HG03039 (cell line): ENCODE results near the gene PARD3.

Source experiments
- ATAC-seq: cut with Tn5 transposase; IDR thresholded peaks from one replicate; pipeline ENCODE4 v1.9.1; 2021; ENCODE audit warnings: mild to moderate bottlenecking, moderate library complexity; ENCODE audit not compliant: unreplicated experiment

The PARD3 gene

DNA sequence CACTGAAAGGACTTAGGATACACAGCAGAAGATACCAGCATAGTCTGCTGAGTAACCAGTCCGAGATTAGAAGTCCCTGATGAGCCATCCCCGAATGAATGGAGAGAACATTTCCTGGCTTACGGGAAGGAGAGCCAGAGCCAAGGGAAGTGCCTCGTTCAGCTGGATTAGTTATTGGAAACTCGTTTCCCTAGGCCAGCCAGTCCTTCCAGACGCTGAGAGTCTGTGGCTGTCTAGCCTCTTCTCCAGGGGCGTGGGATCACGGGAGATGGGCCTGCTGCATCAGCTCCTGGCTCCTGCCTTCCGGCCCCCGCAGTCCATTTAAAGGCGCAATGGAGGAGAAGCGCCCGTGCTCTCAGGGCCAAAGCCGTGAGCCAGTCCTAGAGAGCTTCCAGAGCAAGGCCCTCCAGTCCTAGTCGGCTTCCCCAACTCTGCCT lies 712.8 kb downstream of the PARD3 start:
- no peak for ATAC-seq

DNA sequence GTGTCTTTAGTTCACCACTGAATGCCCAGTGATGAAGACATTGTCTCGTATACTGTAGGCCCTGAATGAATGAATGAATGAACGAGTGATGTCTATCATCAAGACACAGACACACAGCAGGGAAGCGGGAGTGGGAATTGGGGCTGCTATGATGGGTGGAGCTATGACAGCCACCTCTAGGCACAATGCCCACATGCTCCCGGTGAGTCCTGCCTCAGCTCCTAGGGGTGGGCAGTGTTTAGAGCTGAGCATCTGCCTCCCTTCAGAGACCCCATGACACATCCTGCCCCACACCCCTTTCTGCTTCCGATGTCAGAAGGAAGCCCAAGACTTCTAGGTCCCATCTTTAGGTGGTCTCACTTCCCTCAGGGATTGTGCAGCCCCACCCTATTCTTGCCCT lies 714.1 kb downstream of the PARD3 start:
- ATAC-seq = no peak

DNA sequence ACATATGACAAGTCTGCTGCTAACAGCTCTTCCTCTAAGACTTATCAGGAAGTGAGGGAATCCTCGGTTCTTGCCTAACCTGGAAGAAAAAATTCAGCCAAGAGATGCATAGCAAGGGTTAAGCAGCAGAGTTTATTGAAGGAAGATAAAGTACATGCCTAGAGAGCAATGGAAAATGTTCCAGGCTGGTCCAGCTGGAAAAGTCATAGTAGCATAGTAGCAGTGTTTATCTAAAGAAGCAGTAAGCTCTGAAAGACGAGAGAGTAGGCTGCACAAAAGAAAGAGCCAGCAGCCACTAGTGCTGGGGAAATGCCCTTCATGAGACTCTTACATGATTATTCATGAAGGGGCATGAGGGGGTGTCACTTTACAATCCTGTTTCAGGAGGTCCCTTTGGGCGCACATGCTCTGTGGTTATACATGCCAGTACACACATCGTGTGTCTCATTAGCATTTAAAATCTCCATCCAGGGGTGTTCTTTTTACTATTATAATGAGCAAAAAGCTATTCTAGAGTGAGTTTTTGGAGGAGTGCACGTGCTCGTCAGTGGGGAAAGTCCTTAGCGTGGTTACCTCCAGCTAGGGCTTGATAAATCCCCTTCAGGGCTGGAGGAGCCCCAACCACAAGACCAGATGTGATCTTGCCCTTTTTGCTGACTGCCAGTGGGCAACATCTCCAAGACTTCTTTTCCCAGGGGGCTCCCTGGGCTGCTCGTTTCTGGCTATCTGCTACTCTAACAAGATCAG lies 716.1 kb downstream of the PARD3 start:
- ATAC-seq = no peak

DNA sequence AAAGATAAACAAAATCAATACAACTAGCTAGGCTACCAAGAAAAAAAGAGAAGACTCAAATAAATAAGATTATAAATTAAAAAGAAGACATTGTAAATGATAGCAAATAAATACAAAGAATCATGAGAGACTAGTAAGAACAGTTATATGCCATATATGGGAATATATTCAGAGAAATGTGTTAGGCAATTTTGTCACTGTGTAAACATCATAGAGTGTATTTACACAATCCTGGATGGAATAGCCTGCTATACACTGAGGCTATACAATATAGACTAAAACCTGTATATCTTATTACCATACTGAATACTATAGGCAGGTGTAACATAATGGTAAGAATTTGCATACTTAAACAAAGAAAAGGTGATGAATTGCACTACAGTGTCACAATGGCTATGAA lies 717.4 kb downstream of the PARD3 start:
- no peak for ATAC-seq

DNA sequence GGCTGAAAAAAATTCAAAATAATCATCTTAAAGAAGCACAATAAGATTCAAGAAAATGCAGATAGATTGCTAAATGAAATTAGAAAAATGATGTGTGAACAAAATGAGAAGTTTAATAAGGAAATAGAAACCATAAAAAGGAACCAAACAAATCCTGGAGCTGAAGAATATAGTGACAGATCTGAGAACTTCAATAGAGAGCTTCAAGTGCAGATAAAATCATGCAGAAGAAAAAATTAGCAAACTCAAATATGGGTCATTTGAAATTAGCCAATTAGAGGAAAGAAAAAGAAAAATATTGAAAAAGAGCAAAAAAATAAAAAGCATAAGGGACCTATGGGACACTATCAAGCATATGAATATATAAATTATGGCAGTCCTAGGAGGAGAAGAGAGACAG lies 720.1 kb downstream of the PARD3 start:
- no peak for ATAC-seq

DNA sequence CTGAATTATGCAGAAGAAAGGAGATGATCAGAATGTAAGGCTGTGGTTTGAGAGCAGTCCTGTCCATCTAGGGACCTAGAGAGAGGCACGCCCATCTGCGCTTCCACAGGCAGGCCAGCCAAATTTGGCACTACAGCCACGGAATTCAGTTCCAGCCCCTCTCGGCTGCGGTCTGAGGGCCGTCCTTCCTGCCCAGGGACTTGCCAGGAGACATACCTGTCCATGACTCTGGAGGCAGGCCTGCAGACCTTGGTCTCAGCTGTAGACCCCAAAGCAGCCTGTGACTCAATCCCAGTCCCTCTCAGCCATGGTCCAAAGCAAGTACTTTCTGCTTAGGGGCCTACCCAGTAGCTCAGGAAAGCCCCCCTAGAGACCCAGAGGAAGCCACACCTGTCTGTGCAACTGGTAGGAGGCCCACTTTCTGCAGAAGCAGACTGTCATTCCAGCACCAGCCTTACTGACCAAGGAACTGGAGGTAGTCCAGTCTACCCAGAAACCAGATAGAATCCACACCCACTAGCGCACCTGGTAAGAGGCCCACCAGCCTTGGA lies 720.9 kb downstream of the PARD3 start:
- no peak for ATAC-seq

DNA sequence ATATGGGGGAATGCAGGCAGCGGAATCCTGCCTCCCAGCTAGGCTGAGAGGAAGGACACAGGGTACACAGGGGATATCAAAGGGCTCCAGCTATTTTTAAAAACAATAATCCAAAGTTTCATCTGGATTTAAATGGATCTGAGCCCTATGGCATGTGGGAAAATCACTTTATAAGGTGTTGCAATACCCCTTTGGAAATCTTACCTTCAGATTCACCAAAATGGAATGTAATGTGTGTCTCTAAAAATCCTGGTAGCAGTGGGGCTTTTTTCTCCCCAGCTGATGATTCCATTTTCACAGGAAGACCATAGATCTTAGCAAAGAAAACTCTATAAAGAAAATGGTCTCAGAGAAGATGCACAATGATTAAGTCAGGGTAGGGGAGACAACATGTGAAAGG lies 722.2 kb downstream of the PARD3 start:
- no peak for ATAC-seq

DNA sequence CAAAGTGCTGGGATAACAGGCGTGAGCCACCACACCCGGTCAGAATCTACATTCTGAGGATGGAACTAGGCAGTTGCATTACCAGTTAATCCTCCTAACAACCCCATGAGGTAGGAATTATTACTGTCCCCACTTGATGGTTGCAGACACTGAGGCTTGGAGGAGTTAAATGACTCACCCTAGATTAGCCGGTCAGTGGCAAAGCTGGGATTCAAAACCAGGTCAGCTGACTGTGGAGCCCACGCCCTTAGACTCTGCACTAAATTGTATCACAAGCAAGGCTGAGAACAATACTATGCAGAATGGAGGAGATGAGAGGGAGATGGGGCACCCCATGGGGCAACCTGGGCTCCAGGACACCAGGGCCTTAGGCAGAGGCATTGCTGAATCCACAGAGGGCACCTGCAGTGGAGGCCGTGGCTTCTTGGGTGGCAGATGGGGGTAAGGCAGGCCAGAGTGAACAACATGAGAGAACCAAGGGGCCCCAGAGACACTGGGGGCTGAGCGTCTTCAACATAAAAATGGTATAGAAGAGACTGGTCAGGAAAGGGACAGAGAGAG lies 723.4 kb downstream of the PARD3 start:
- no peak for ATAC-seq

DNA sequence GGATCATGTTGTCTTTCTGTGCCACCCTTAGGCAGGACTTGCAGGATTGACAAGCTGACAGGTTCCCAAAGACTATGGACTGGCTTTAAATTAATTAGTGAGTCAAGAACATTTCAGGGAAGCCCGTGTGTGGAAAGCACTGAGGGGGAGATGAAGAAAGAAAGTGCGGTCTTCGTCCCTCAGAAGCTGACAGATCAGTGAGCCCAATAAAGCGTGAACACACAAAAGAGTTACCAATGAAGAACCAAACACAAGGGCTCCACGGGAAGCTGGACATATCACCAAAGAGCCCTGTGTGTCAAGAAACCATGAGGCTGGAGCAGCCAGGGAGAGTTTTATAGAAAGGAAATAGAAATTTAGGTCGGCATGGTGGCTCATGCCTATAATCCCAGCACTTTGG lies 725.8 kb downstream of the PARD3 start:
- ATAC-seq = no peak

DNA sequence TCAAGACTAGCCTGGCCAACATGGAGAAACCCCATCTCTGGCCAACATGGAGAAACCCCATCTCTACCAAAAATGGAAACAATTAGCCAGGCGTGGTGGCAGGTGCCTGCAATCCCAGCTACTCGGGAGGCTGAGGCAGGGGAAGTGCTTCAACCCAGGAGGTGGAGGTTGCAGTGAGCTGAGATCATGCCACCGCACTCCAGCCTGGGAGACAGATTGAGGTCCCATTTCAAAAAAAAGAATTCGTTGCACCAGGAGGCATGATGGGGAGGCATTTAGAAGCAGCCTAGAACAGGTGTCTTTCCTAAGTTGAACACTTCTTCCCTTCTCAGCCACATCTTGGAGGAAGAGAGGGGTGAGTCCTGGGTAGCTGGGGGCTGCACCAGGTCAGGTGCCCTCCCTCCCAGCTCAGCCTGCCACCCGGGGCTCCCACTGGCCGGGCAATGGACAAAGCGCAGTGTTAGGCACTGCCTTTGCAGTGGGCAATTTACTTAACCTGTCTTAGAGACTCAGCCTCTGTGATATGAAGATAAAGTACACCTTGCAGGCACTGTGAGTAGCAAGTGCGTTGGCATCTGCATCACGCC lies 726.8 kb downstream of the PARD3 start:
- no peak for ATAC-seq

DNA sequence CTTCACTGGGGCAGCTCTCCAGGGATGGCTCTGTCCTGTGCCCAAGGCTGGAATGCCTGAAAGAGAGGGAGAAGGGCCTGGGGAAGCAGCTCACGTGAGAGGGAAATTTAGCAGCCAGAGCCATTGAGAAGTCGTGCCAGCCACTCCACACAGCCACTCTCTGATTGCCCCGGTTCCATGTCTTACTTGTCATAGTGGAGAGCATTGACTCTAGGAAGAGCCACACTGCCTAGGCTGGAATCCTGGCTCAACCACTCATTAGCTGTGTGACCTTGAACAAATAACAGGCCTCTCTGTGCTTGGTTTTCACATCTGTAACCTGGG lies 728.0 kb downstream of the PARD3 start:
- ATAC-seq = no peak

DNA sequence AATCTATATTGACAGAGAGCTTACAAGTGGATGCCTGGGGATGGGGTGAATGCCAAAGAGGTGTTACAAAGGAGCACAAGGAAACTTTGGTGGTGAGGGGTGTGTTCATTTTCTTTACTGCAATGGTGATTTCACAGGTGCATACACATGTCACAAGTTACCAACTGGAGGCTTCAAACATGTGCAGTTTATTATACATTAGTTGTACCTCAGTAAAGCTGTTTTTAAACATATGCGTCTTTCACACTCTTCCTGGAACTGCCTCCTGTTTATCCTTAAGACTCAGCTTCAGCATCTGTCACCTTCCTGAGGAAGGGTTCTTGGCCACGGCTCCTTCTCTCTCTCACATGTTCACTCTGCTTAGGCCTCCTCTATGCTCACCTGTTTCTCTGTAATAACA lies 731.5 kb downstream of the PARD3 start:
- no peak for ATAC-seq

DNA sequence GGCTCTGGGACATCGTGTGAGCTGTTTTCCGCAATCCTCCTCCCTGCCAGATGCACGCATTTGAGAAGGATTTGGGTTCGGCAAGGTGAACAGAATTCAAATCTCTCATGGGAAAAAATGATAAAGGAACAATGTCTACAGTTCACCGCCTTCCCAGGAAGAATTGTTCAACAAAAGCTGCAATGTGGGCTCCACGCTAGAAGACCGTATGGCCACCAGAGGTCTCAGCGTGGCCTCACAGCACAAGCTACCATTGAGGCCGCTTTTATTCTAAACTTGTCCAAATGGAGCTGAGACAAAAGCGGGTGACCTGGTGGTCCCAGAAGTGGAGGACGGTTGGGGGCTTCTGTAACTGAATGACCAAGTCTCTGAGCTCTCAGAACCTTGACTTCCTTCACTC lies 733.1 kb downstream of the PARD3 start:
- no peak for ATAC-seq

DNA sequence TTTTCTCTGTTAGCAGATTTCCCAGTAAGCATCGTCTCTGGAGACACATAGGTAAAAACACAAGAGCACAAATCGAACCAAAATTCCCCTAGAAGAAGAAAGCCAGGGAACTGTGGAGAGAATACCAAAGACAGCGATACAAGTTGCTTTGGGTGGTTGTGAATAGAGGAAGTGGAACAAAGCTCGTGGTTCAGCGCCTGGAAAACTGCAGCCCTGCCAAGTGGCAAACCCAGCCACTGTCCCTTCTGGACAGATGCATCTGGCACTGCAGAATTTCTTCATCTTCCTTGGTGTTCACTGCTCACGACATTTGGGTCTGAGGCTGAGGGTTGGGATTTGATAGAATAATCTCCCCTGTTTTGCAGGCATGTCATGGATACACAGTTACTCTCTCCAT lies 733.8 kb downstream of the PARD3 start:
- no peak for ATAC-seq

DNA sequence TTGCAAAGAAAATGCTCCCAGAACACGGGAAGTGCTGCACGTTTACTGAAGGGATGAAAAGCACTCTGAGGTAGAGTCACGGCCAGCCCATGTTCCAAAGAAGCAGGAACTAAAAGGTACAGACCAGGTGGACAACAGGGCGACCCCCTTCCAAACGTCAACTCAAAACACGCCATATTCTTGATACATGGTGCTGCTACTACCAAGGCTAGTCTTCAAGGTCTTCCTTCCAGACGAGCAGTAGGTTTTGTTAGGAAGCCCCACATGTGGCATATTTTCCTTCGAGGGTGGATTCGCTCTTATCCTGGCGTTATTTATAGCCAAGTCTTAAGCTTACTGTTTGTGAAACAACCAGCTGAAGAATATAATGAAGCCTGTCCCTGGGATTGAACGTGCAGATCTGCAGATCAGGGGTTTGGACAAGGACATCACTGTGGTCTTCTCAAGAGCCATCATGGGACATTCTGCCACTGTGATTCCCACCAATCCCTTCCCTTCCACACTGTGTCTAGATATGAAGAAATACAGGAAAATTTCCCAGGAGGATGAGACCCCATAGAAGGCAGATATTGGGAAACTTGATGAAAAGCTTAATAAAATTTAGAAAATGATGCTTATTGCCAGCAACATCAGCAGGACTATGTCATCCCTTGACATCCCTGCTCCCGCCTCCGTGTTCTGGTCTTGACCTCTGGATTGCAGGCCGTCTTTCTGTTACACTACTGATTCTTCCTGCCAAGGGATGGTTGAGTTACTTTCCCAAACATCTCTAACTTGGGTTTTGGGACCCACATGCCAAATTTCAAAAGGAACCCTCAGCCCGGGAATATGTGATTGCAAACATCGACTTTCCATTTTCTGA lies 734.4 kb downstream of the PARD3 start:
- no peak for ATAC-seq

DNA sequence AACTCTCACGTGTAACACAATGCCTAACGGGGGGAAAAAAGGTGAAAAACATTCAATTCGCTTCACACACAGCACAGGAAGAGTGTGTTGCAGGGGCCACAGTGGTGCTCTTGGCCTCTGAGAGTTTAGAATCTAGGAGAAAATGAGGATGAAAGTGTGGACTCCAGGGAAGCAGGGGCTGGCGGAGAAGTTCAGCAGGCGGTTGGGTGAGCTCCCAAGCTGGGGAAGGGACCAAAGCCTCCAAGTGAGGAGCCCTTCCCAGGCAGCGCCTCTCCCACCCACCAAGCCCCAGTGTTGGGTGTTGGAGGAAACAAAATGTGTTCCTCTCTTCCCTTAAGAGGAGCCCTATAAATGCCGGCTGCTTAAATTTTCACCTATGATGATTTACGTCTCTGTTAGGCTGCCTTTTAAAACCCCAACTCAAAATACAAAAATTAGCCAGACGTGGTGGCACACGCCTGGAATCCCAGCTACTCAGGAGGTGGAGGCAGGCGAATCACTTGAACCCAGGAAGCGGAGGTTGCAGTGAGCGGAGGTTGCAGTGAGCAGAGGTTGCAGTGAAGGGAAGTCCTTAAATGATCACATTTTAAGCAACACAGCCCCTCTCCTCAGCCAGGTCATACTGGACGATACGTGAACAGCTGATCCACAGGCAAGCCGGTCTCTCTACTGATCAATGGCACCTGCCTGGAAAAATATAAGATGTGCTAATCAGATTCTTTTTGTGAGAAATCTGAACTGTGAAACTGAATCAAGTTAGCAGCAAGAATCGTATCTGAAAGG lies 735.2 kb downstream of the PARD3 start:
- no peak for ATAC-seq

DNA sequence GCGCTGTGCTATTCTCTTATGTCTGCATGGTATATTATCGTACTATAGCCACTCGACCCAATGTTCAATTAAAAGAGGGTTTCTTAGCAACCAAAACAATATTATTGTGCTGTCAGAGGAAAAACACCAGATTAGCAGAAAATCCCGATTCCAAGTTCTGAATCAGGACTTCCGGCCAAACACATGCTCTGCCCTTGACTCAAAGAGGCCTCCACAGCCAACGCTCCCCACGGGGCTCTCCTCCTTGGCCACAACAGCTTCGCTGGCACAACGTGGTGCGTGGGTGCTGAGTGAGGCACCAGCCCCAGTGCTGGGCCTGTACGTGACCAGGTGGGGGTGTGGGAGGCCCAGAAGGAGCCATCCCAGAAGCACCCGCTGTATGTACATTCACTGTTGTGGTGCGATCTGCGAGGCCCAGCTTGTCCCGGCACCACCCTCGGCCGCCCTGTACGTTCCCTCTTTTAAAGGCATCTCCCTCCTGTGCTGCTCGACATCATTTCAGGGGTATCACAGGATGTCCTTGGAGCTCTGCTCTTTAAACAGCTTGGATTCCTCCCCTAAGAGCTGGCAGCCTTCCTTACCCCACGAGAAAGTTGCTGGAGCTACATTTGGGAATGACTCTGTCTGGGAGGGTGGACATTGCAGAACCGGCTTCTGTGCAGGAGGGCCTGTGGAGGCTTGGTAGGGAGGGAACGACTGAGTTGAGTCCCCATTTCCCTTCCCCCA lies 736.2 kb downstream of the PARD3 start:
- ATAC-seq = no peak

DNA sequence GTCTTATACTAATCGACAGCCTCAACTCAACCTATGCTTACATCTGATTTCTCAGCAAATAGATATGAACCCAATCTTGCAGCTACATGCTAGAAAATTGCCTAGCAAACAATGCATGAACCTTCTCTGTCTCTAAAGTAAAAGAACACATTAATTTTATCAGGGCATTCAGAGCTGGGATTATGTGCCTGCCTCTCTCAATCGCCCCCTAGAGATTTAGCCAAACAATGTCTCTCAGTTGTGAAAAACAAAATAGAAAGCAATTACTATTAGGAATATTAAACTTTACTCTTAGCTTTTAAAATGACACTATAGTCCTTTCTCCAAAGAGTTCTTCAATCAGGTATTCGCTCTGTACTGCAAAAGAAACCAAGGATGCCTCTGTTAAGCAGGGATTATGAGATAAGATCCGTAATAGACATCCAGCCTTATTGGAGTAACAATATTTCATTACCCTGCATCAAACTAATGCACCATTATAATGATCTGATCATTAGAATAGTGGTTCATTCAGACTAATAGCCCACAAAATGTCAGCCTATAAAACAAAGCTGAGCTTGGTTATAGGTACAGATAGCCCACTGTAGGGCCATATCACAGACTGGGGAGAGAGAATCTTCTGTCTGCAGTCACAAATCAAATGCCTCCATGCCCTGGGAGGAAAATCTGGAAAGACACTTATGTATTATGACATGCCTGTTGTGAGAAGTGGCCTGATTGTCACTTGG lies 736.9 kb downstream of the PARD3 start:
- no peak for ATAC-seq

DNA sequence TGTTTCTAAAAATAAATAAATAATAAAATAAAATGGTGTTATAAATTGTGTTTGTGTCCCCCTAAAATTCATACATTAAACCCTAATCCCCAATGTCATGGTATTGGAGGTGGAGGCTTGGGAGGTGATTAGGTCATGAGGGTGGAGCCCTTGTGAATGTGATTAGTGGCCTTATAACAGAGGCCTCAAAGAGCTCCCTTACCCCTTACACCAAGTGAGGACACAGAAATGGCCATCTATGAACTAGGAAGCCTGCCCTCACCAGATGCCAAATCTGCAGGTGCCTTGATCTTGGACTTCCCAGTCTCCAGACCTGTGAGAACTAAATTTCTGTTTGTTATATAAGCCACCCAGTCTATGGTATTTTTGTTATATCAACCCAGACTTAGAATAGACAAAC lies 738.7 kb downstream of the PARD3 start:
- ATAC-seq = no peak
